ENCODE results near the gene DHDH.
"Not testable (repeated sequence)": the region's sequence is repeated elsewhere in the genome, so short reads cannot be mapped to it uniquely, and the experiment has no call there.

The DHDH gene

DNA sequence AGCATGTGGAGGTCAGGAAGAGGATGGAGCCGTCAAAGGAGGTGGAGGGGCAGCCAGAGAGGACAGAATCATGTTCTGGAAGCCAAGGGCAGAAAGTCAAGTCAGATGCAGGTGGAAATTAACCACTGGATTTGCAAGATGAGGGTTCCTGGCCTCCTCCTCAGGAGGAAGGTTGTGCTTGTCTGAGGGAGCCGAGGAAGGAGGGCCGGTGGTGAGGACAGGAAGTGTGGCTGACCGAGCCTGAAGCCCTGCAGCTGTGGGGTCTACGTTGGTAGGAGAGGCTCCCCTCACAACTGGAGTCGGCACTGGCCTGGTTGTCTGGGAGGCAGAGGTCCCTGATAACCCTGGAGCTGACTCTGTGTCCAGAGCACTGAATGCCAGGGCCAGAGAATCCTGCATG, 15.4 kb upstream of the DHDH start:
- DNase-seq: no peak

- DNase-seq: peak; percentile 3
These were observed 14.7 kb upstream of the DHDH start for GRCh38 chr19:48918801-48919247.

GRCh38 chr19:48919271-48919670, 14.2 kb upstream of the DHDH start:
- not testable (repeated sequence) for DNase-seq

- DNase-seq: no peak
These were observed 12.6 kb upstream of the DHDH start for GRCh38 chr19:48920949-48921348.

DNA sequence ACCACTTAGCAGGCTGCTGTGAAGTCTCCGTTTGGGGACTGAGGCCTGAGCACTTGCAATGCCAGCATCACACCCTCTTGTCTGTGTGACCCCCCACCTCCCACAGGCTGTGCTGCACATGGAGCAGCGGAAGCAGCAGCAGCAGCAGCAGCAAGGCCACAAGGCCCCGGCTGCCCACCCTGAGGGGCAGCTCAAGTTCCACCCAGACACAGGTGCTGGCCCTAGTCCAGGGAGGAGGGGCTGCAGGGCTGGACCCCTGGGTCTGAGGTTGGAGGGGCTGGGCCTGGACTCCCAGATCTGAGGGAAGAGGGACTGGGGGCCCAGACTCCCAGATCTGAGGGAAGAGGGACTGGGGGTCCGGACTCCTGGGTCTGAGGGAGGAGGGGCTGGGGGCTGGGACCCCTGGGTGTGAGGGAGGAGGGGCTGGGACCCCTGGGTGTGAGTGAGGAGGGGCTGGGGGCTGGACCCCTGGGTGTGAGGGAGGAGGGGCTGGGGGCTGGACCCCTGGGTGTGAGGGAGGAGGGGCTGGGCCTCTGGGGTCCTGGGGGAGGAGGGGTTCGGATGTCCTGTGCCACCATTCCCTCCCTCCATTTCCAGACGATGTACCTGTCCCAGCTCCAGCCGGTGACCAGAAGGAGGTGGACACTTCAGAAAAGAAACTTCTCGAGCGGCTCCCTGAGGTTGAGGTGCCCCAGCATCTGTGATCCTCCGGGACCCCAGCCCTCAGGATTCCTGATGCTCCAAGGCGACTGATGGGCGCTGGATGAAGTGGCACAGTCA, 11.6 kb upstream of the DHDH start:
- DNase-seq: no peak

DNA sequence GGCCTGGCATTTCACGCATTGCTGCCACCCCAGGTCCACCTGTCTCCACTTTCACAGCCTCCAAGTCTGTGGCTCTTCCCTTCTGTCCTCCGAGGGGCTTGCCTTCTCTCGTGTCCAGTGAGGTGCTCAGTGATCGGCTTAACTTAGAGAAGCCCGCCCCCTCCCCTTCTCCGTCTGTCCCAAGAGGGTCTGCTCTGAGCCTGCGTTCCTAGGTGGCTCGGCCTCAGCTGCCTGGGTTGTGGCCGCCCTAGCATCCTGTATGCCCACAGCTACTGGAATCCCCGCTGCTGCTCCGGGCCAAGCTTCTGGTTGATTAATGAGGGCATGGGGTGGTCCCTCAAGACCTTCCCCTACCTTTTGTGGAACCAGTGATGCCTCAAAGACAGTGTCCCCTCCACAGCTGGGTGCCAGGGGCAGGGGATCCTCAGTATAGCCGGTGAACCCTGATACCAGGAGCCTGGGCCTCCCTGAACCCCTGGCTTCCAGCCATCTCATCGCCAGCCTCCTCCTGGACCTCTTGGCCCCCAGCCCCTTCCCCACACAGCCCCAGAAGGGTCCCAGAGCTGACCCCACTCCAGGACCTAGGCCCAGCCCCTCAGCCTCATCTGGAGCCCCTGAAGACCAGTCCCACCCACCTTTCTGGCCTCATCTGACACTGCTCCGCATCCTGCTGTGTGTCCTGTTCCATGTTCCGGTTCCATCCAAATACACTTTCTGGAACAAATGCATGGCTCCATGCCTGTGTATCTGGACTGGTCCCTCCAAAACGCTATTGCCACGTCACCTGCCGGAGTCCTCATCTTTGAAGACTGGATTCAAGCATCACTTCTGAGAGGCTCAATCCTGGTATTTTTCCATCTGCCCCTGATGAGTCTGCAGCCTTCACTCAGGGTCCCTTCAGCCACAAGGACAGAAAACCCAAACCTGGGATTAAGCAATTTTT, 10.7 kb upstream of the DHDH start:
- DNase-seq: no peak

- no peak for DNase-seq
These were observed 8.2 kb upstream of the DHDH start for GRCh38 chr19:48925240-48925843.

GRCh38 chr19:48925890-48926289, 7.6 kb upstream of the DHDH start:
- DNase-seq: not testable (repeated sequence)

GRCh38 chr19:48926909-48927308, 6.6 kb upstream of the DHDH start:
- DNase-seq: no peak

GRCh38 chr19:48927692-48928091, 5.8 kb upstream of the DHDH start:
- not testable (repeated sequence) for DNase-seq

DNA sequence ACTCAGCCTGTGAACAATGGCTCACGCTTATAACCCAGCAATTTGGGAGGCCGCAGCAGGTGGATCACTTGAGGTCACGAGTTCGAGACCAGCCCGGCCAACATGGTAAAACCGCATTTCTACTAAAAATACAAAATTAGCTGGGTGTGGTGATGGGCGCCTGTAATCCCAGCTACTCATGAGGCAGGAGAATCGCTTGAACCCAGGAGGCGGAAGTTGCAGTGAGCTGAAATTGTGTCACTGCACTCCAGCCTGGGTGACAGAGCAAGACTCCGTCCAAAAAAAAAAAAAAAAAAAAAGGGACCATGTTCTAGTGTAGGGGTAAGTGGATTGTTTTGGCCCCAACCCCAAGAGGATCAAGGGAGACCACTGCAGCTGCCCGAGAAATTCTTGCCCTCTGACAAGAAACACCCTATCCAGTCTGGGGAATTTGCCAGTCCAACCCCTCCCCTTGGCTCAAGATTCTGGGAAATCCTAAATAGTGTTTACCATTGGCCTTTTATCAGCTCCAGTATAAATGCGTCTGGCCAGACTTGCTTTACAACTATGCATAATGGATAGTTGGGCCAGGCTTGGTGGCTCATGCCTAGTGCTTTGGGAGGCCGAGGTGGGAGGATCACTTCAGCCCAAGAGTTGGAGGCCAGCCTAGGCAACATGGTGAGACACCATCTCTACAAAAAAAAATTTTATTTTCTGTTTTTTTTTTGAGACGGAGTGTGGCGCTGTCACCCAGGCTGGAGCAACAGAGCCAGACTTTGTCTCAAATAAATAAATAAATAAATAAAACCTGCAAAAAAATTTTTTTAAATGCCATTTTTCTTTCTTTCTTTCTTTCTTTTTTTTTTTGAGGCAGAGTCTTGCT, 5.1 kb upstream of the DHDH start:
- no peak for DNase-seq

GRCh38 chr19:48934837-48935236, 1.3 kb downstream of the DHDH start:
- no peak for DNase-seq

DNA sequence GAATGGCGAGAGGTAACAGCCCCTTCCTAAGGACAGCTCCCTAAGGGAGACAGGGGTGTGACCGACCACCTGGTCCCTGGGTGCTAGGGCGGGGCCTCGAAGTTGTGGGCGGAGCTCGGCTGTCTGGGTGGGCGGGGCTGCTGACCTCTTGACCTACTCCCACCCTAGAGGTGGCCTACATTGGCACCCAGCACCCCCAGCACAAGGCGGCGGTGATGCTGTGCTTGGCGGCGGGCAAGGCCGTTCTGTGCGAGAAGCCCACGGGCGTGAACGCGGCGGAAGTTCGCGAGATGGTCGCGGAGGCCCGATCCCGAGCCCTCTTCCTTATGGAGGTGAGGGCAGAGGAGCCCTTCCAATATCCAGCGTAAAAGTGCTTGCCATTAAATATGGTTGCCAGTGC, 2.4 kb downstream of the DHDH start:
- no peak for DNase-seq

- DNase-seq: no peak
These were observed 4.8 kb downstream of the DHDH start for GRCh38 chr19:48938256-48938655.

DNA sequence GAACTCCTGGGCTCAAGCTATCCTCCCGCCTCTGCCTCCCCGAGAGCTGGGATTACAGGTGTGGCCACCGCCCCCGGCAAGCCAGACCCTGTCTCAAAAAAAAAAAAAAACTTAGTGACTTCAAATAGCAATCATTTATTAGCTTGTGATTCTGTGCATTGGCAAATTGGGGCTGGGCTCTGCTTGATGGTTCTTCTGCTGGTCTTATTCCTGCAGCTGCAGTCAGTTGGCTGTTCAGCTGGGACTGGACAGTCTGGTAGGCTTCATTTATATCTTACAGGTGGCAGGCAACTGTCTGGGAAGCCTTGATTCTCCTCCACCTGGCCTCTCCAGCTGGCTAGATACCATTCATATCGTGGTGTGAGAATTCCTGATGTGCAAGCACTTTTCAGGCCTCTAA, 7.4 kb downstream of the DHDH start:
- DNase-seq: no peak

GRCh38 chr19:48943081-48943480, 9.6 kb downstream of the DHDH start:
- no peak for DNase-seq

GRCh38 chr19:48945415-48945814, 11.9 kb downstream of the DHDH start:
- no peak for DNase-seq

DNA sequence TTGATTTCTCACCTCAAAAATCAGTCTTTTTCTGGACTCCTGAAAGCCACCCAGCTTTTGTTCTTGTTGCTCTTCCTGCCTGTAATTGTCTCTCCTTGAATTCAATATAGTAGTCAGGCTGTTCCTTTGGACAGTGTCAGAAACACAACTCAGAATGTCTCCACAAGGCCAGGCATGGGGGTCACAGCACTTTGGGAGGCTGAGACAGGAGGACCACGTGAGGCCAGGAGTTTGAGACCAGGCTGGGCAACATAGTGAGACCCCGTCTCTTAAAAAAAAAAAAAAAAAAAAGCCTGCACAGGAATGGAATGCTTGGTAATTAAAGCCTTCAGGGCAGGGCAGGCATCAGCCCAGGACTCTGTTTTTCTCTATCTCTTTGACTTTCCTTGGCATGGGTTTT, 12.3 kb downstream of the DHDH start:
- no peak for DNase-seq

DNA sequence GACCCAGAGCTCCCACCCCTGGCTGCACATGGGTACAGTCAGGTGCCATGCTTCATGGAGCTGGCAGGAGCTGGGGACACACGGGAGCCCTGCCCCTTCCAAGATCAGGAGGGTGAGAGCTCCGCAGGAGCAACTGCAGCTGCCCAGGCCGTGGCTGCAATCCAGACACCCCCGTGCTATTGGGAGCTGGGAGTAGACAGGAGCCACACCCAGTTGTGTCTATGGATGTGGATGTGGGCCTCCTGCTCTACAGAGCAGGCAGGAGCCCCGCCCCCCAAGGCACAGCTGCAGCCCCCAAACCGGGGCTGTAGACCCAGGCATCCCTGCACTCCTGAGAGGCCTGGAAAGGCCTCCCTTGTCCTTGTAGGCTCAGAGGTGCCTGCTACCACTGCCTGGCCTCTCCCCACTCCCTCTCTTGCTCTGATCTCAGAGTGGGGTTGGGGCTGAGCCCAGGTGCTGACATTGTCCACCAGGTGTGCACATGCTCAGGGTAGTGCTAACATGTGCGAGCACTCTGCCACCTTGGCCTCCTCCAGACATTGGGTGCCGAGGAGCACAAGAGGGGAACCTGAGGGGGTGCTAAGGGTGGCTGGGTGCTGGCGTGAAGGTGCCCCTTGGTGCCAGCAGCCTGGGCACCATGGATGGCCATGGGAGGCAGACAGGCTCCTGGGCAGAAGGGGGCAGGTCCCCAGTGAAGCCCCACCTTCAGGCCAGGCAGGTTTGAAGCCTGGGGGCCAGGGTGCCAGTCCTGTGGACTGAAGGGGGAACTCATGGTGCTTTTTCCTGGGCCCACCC, 13.2 kb downstream of the DHDH start:
- DNase-seq: no peak

- no peak for DNase-seq
These were observed 13.7 kb downstream of the DHDH start for GRCh38 chr19:48947258-48947542.

DNA sequence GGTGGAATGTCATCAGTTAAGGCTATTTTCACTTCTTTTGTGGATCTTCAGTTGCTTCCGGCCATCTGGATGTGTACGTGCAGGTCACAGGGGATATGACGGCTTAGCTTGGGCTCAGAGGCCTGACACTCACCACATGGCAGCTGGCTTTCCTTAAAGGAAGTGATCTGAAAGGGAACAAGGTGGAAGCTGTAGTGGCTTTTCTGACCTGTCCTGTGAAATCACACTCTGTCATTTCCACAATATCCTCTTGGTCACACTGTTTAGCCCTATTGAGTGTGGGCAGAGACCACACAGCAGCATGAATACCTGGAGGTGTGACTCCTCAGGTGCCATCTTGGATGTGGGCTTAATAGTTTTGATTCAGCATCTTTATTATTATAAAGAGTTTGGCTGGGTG, 16.7 kb downstream of the DHDH start:
- no peak for DNase-seq

Data from COR-L47 (cell line).